Left forelimb (tissue), 1 donor: ENCODE data around the gene KIAA1217.

Experiments
- DNase-seq: peaks from one replicate; pipeline ENCODE4 v3.0.0-alpha.2; 2018; ENCODE audit warnings: low spot score

Gene KIAA1217

DNA sequence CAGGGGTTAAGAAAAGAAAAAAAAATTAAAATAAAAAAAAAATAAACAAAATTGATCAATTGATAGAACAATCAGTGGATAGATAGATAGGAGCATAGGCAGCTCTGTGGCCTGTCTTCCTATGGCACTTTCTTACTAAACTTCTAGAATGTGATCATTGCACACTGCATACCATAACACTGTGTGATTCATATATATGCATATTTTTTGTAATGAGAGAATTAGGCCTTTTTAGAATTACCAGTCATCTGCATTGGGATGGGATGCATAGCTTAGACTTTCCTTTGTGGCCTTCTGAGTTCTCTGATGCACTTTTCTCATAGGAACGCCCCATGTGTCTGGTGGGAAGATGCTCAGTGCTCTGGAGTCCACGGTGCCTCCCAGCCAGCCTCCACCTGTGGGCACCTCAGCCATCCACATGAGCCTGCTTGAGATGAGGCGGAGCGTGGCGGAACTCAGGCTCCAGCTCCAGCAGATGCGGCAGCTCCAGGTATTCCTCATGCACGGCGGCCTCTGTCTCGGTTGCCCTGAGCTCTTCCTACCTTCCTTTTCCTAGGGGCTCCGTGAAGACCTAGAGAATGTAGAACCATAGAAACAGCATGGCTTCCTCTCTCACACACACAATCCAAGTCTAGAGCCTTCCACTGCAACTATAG is 292.2 kb downstream of the KIAA1217 start:
- no peak for DNase-seq

DNA sequence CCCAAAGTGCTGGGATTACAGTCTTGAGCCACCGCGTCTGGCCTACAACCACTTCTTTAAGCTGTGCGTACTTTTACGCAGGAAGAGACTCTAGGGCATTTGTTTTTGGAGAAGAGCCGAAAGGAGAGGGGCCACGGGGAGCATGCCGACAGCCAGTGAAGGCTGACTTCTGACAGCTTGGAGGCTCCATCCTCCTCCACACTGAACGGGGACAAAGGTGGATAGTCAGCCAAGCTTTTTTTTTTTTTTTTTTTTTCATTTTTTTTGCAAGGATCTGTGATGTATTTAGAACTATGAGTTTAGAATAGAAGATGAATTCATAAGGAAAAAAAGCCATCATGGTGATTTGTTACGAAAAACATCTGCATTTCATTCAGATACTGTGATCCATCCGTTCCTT is 293.1 kb downstream of the KIAA1217 start:
- no peak for DNase-seq

DNA sequence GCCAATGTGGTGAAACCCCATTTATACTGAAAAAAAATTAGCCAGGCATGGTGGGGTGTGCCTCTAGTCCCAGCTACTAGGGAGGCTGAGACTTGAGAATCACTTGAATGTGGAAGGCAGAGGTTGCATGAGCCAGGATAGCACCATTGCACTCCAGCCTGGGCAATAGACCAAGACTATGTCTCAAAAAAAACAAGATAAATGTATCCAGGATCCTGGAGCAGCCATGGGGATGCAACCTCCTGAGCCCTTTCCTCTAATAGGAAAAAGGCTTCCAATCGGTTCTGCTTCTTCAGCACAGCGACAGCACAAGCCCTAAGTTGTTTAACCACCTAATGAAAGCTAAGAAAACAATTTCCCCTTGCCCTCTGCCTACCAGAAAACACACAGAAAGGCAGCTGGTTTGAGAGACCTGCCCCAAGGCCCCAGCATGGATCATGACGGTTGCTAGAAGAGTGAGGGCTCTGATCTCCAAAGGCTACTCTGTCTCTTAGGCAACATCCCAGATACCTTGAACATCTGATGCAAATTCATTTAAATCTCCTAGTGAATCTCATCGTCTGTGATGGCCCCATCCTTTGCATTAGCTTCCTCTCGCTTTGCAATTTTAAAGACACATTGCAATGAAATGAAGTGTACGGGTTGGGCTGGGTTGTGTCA is 294.0 kb downstream of the KIAA1217 start:
- no peak for DNase-seq

DNA sequence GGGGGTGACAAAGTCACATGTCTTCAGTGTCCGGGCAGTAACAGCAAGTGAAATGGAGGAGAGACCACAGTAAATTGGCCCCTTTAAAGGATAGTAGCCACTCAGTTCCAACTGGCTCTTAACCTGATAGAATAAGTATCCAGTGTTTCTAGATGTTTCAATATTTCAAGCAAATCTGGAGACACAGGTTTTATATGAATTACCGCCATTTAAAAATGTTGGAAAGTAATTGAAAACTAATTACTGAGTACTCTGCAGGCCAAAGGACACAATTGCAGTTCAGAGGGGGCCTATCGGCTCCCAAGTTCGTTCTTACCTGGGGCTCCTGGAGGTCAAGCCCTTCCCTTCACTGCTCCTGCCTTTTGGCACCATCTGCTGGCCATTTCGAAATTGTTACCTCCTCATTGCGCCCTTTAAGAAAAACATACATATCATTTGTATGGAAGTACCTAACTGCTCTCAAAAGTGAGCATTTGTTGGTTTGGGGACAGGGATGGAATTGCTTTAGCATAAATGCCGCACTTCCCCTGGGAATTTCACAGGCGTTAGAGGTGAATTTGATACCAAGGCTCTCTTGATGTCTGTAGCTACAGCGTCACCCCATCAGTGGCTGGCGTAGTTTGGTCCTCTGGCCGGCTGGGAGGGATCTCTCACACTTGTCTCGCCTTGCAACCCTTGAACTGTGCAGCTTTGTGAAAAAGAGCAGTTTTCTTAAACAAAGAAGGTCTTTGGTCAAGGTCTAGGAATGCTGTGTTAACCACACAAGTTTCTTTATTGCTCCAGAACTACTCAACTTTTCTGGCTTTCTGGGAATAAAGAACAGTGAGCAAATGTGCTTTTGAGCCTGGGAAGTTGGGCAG is 294.8 kb downstream of the KIAA1217 start:
- DNase-seq, result no peak

DNA sequence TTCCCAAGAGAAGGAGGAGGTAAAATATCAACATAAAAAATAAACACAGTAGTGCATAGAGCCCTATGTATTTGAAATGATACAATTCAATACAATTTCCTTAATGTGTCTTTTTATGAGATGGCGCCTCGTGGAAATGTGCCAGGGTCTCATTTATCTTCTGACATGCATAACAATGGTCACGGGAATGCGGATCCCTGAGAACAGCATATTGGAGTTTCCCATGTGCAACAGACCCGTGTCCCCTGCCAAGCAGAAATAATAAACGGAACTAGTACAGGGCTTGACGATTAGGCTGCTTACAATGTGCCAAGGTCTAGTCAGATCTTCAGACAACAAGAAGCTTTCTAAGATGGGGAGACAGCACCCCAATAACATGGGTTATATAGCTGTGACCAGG is 296.8 kb downstream of the KIAA1217 start:
- DNase-seq, result no peak

DNA sequence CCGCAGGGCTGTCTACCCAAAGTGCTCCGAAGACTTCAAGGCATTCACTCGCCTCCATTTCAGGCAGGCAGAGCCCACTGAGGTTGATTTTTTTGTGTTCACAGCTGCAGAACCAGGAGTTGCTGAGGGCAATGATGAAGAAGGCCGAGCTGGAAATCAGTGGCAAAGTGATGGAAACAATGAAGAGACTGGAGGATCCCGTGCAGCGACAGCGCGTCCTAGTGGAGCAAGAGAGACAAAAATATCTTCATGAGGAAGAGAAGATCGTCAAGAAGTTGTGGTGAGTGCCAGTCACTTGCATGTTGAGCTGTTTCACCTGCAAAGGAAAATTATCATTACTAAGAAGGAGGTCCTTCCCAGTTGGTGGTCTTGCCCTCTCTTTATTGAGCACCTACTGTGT is 304.2 kb downstream of the KIAA1217 start:
- DNase-seq, result no peak

DNA sequence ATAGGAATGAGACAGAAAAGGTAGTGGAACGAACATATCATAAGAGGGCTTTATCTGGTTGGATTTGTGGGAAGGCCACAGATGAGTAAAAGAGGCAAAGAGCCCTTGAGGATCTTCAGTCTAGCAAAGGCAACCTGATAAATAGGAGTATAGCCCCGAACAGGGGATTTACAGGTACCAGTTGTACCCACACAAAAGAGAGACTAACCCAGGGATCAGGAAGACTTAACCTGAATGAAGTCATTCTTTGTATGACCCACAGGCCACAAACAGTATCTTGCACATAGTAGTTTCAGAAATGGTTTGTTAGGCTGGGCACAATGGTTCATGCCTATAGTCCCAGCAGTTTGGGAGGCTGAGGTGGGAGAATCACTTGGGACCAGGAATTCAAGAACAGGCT is 306.5 kb downstream of the KIAA1217 start:
- DNase-seq, result no peak

DNA sequence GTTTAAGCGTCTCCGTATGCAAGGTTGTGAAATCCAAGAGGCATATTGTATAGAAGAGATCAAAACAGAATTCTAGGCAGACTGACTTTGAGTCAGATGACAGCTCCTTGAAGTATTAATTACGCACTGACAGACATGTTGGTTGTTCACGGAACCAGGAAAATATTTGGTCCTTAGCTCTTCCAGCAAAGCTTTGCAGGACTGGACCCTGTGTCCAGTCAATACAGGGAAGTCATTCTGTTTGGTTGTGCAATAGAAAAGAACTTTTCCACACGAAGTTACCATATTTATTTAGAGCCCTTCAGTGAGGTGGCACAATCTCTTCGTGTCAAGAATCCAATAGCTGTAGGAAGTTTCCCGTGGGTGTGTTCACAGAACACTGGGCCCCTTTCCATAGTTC is 309.5 kb downstream of the KIAA1217 start:
- no peak for DNase-seq

DNA sequence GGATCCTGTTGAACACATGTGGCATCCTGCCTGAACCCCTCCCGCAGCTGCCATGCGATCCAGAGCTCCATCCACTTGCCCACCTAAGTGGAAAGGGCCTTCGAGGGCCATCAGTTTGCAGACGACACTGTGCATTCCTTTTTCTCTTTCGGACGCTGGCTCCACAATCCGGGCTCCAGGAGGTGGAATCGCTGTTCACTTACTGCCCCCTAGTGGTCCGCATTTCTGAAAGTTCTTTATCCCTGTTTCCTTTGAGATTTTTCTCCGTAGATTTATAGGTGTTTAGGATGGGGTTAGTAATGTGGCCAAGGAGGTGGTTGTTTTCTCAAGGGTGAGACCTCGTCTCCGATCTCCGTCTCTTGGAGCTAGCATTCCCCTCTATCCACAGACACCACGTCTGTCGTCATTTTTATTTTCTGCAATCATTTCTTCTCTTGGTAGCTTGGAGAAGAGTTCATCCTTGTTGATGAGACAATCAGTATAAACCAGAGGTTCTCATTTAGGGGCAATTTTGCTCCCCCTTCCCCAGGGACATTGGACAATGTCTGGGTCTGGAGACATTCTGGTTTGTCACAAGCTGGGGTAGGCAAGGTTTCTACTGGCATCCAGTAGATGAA is 310.2 kb downstream of the KIAA1217 start:
- DNase-seq, result peak; percentile 71

DNA sequence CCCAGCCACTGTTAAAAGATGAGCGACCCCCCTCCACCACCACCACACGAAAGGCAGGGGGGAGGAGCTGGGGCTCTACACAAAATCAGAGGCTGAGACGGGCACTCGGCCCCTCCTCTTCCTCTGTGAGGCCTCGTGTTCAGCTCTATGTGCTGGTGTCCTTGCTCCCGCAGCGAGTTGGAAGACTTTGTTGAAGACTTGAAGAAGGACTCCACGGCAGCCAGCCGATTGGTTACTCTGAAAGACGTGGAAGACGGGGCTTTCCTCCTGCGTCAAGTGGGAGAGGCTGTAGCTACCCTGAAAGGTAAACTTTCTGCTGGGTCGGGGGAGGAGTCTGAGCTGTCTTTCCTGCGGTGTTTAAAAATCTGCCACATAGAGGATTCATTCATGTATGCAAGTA is 311.0 kb downstream of the KIAA1217 start:
- no peak for DNase-seq

DNA sequence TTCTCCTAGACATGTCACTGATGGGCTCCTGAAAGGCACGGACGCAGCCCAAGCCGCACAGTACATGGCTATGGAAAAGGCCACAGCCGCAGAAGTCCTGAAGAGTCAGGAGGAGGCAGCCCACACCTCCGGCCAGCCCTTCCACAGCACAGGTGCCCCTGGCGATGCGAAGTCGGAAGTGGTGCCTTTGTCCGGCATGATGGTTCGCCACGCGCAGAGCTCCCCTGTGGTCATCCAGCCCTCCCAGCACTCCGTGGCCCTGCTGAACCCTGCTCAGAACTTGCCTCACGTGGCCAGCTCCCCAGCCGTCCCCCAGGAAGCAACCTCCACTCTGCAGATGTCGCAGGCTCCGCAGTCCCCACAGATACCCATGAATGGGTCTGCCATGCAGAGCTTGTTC is 315.4 kb downstream of the KIAA1217 start:
- DNase-seq, result no peak

DNA sequence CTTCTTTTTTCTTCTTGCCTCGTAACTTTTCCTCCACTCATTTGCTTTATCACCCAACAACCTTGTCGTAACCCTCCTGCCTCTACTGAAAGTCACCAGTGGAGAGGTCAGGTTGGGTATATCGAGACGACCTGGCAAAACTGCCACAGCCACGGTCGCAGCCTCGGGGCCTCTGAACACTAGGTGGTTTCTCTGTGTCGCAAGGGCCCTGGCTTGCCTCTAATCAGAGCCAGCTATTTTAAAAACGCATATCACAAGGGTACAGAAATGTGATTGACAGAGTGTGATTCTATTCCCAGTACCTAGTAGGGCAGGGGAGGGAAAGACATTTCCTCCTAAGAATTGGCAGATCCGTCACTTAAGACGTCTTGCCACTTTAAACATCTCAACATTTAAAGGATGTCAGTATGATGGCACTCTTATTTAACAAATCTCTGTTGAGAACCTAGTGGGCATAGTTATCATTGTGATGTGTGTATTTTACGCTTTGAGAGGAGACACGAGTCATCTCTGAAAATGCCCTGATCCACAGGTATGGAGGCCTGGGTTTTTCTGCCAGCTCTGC is 317.2 kb downstream of the KIAA1217 start:
- DNase-seq, result no peak

DNA sequence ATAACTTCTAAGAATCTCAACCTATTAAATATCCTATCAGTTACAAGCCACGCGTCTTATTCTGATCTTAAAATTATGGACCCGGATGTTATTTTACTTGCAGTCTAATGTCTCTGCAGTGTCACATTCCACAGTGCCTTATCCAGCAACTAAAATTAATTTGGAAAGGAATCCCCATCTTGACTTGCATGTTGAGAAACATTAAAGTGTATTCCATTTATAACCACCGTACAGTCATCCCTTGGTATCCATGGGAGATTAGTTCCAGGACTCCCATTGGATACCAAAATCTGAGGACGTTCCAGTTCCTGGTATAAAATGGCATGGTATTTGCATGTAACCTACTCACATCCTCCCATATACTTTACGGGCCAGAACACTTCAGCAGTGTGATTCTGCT is 320.0 kb downstream of the KIAA1217 start:
- DNase-seq, result no peak

DNA sequence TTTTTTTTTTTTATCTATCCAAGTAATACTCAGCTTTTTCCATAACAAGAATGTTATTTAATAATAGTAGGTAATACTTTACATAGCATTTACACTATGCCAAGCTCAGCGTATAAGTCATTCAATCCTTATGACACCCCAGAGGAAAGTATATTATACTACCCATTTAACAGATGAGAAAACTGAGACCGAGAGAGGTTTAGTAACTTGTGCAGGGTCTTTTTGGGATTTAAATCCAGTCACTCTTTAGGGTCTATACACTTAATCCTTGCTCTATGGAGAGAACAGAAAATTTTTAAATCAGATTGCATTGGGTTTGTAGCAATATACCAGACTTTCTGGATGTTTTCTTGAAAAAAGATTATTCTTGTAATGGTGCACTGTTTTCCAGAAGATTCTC is 322.5 kb downstream of the KIAA1217 start:
- DNase-seq, result no peak

DNA sequence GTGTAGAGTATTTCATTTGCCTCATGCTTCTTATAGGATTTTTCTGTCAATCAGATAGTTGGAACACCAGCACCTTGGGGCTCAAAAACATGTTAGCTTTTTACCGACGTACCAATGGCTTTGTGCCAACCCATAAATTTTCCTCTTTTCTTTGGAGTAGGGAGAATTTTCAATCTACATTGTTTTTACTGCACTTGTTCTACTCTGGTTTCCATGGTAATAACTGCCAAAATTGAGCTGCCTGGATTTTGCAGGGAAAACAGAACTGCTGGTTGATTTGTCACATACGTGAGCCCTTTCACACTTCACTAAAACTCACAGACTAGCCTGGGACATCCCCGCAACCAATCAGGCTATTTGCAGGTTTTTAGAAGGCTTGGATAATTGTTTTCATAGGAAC is 325.0 kb downstream of the KIAA1217 start:
- no peak for DNase-seq

DNA sequence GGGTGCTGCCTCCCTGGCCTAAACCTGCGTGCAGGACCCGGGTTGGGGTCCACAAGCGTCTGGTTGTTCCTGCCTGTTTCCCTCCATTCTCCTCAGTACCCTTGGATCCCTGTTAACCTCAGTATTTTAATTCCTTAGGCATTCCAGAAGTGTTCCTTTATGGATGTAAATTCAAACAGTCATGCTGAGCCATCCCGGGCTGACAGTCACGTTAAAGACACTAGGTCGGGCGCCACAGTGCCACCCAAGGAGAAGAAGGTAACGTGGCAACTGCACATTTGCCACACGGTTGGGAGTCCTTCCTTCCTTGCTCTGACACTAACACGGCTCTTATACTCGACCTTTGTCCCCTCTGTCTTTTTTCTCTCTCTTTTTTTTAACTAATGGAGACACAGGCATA is 327.7 kb downstream of the KIAA1217 start:
- DNase-seq, result no peak

DNA sequence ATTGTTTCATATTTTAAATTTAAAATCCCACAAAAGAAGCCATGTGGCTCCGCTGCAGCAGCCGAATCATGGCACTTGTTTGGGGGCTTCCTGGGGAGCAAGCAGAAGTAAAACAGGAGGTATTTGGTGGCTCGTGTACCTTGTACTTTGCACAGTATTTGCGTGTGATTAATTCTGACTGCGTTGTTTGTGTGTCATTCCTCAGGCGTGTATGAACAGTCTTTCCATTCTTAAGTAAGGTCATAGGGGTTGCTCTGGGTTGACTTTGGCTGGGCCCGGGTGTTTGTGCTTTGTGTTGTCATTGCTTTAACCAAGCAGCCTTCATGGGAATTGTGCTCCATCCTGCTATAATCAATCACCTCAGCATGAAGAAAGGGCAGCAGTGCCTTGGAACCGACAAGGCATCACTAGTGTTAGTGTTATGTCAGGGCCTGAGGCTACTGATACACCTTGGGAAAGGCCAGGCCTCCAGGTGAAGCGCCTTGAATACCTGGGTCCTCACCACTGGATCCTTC is 332.4 kb downstream of the KIAA1217 start:
- DNase-seq, result no peak

DNA sequence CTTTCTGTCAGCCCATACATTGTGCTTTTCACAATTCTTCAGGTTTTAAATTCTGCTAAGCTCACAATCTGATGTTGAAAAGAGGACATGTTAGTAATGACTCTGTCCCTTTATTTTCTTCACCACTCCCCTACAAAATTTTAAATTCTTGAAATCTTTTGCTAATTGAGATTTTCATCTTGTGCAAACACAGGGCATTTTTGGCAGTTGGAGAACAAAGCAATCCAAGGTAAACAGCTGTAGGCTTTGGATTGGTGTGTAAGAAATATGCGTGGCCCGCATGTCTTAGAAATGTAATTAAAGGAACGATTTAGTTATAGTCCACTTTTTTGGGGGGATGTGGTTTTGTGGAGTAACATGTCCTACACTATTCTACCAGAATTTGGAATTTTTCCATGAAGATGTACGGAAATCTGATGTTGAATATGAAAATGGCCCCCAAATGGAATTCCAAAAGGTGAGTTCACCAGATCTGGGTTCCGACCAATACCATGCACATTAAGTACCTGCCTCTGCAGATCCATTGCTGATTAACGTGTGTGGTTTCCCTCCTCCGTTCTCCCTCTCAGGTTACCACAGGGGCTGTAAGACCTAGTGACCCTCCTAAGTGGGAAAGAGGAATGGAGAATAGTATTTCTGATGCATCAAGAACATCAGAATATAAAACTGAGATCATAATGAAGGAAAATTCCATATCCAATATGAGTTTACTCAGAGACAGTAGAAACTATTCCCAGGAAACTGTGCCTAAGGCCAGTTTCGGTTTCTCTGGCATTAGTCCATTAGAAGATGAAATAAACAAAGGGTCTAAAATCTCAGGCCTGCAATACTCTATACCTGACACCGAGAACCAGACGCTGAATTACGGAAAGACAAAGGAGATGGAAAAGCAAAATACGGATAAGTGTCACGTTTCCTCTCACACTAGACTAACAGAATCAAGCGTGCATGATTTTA is 333.7 kb downstream of the KIAA1217 start:
- no peak for DNase-seq

DNA sequence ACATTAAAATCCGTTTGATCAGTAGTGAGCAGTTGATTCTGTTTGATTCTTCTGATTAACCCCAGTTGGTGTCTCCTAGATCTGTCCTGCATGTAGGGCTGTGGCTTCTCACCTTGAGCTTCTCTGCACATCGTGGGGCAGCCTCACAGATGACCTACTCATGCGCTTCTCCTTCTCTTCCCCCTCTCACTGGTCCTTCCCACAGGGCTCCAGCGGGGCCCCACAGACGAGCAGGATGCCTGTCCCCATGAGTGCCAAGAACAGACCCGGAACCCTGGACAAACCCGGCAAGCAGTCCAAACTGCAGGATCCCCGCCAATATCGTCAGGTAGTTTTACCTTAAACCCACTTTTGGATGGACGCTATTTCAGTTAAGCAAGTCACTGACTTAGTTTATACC is 335.8 kb downstream of the KIAA1217 start:
- no peak for DNase-seq

DNA sequence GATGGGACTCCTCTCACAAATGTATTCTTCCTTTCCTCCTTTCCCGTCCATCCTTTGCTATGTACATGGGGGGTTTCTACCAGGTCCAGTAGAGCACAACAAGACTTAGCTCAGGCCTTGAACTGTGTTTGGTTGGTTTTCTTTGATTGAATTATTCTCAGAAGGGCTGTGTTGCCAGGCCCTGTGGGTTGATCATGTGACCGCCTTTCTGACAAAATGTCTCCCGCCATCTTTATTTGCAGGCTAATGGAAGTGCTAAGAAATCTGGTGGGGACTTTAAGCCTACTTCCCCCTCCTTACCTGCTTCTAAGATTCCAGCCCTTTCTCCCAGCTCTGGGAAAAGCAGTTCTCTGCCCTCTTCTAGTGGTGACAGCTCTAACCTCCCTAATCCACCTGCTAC is 336.6 kb downstream of the KIAA1217 start:
- no peak for DNase-seq

DNA sequence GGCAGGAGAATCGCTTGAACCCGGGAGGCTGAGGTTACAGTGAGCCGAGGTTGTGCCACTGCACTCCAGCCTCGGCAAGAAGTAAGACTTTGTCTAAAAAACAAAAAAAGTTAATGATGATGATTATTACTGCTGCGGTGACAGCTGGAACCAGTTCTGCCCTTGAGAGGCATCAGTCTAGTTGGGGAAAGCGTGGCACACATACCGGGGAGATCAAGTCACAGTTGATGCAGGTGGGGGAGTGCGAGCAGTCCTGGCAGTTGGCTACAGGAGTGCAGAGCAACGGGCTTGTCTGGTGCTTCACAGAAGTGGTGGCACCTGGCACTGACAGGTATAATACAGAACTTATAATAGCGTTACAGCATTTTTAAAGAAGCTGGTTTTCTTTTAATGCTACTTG is 341.7 kb downstream of the KIAA1217 start:
- no peak for DNase-seq
